SU-DHL-6 (cell line): Measurements from ENCODE around the gene NTRK2.

Source experiments
- H2AFZ ChIP-seq: fragments of 200-600 bp; sonication (generic); 2 replicates; pipeline ENCODE4 v1.6.1; 2014; ENCODE audit warnings: low read depth, mild to moderate bottlenecking, moderate library complexity, mixed read lengths, antibody characterized with exemption, low read length; ENCODE audit not compliant: severe bottlenecking
- H3F3A ChIP-seq: fragments of 200-600 bp; shearing (Covaris generic); 2 replicates; pipeline ENCODE4 v1.6.0; 2016; ENCODE audit warnings: antibody characterized with exemption, mild to moderate bottlenecking; ENCODE audit not compliant: insufficient read depth
- H3K27ac ChIP-seq: fragments of 200-600 bp; sonication (generic); 2 replicates; pipeline ENCODE4 v1.5.1; 2016; ENCODE audit warnings: low read depth, mild to moderate bottlenecking, low read length, moderate library complexity, mixed read lengths
- H3K27me3 ChIP-seq: fragments of 200-600 bp; sonication (generic), shearing (Covaris generic); 2 replicates; pipeline ENCODE4 v1.6.0; 2014; ENCODE audit warnings: mild to moderate bottlenecking, low read length
- H3K36me3 ChIP-seq: fragments of 200-600 bp; sonication (generic); 2 replicates; pipeline ENCODE4 v1.6.1; 2014; ENCODE audit warnings: mild to moderate bottlenecking, low read length, mixed read lengths
- H3K4me2 ChIP-seq: fragments of 300-600, 200-600 bp; shearing (Covaris generic), sonication (generic); 2 replicates; pipeline ENCODE4 v1.6.0; 2014; ENCODE audit warnings: low read length, low read depth, mild to moderate bottlenecking; ENCODE audit not compliant: poor library complexity, severe bottlenecking
- H3K4me3 ChIP-seq: fragments of 200-600 bp; sonication (generic); 2 replicates; pipeline ENCODE4 v1.5.1; 2014; ENCODE audit warnings: antibody characterized with exemption, low read length, mild to moderate bottlenecking, mixed read lengths; ENCODE audit not compliant: insufficient read depth, poor library complexity, severe bottlenecking
- H3K79me2 ChIP-seq: fragments of 200-600 bp; sonication (generic); 2 replicates; pipeline ENCODE4 v1.6.1; 2014; ENCODE audit warnings: mild to moderate bottlenecking, low read length, moderate library complexity; ENCODE audit not compliant: insufficient read depth
- H3K9ac ChIP-seq: fragments of 200-600 bp; sonication (generic); 2 replicates; pipeline ENCODE4 v1.7.0; 2014; ENCODE audit warnings: mild to moderate bottlenecking, low read length
- H3K9me2 ChIP-seq: fragments of 200-600 bp; sonication (generic); replicated peaks from 2 replicates; pipeline ENCODE4 v1.6.1; 2014; ENCODE audit warnings: low read length; ENCODE audit not compliant: insufficient read depth
- H3K9me3 ChIP-seq: fragments of 200-600 bp; sonication (generic); 2 replicates; pipeline ENCODE4 v1.6.1; 2014; ENCODE audit warnings: low read length, mixed read lengths; ENCODE audit not compliant: insufficient read depth
- H4K20me1 ChIP-seq: fragments of 200-600 bp; sonication (generic); 2 replicates; pipeline ENCODE4 v1.6.1; 2014; ENCODE audit warnings: low read depth, mild to moderate bottlenecking, antibody characterized with exemption, low read length, moderate library complexity, mixed read lengths
- CTCF ChIP-seq: fragments of 200-600 bp; sonication (generic); IDR thresholded peaks from one replicate; pipeline ENCODE4 v1.5.1; 2017; ENCODE audit warnings: antibody characterized with exemption, mild to moderate bottlenecking, low read length, moderate library complexity; ENCODE audit not compliant: insufficient read depth, poor library complexity, severe bottlenecking
- EZH2phosphoT487 ChIP-seq: fragments of 200-600 bp; sonication (generic), shearing (Covaris generic); conservative IDR thresholded peaks from 2 replicates; pipeline ENCODE4 v1.6.1; 2018; ENCODE audit warnings: mild to moderate bottlenecking, antibody characterized with exemption, low read length, moderate library complexity, mixed read lengths

Gene NTRK2

GRCh38 chr9:84688956-84689355 is 19.4 kb downstream of the NTRK2 start:
- Histone ChIP-seq H2AFZ (no peak overlapping the region), H3K9ac (no peak overlapping the region), H3K9me3 (no peaks in the 10 kb centered on the region), H4K20me1 (no peaks in the 10 kb centered on the region), H3K27me3 (no peaks in the 10 kb centered on the region; the same call in 1 of the 2 replicates), H3K9me2 (no peaks in the 10 kb centered on the region), H3K27ac (no peak overlapping the region), H3K36me3 (no peaks in the 10 kb centered on the region), H3F3A (no peaks in the 10 kb centered on the region), H3K79me2 (no peaks in the 10 kb centered on the region), H3K4me3 (no peak overlapping the region), H3K4me2 (no peak overlapping the region)
- no peak for TF ChIP-seq CTCF
- TF ChIP-seq EZH2phosphoT487: no peak

GRCh38 chr9:84691634-84692033 is 22.1 kb downstream of the NTRK2 start:
- no peaks in the 10 kb centered on the region for H3K36me3 ChIP-seq
- H3K27me3 ChIP-seq: no peaks in the 10 kb centered on the region
- no peak overlapping the region for H3K27ac ChIP-seq
- no peak for TF ChIP-seq EZH2phosphoT487
- TF ChIP-seq CTCF: no peak
- H3K79me2 ChIP-seq: no peaks in the 10 kb centered on the region
- no peaks in the 10 kb centered on the region for H3K9me2 ChIP-seq
- no peak overlapping the region for H2AFZ ChIP-seq
- no peak overlapping the region for H3K4me3 ChIP-seq
- no peaks in the 10 kb centered on the region for H3F3A ChIP-seq
- no peaks in the 10 kb centered on the region for H4K20me1 ChIP-seq
- H3K9me3 ChIP-seq: no peaks in the 10 kb centered on the region
- no peak overlapping the region for H3K9ac ChIP-seq
- no peak overlapping the region for H3K4me2 ChIP-seq

GRCh38 chr9:84694248-84694647 is 24.7 kb downstream of the NTRK2 start:
- no peak overlapping the region for H3K4me3 ChIP-seq
- no peak overlapping the region for H2AFZ ChIP-seq
- H3K9me2 ChIP-seq: no peaks in the 10 kb centered on the region
- no peaks in the 10 kb centered on the region for H3K9me3 ChIP-seq
- H3K9ac ChIP-seq: no peak overlapping the region
- TF ChIP-seq CTCF: no peak
- no peaks in the 10 kb centered on the region for H3K27me3 ChIP-seq
- H3K79me2 ChIP-seq: no peaks in the 10 kb centered on the region
- H4K20me1 ChIP-seq: no peaks in the 10 kb centered on the region
- no peaks in the 10 kb centered on the region for H3K36me3 ChIP-seq
- H3K27ac ChIP-seq: no peak overlapping the region
- no peak overlapping the region for H3K4me2 ChIP-seq
- no peaks in the 10 kb centered on the region for H3F3A ChIP-seq

- no peaks in the 10 kb centered on the region for H3K79me2 ChIP-seq
- TF ChIP-seq CTCF: no peak
- TF ChIP-seq EZH2phosphoT487: no peak
- no peaks in the 10 kb centered on the region for H3K27me3 ChIP-seq
- no peaks in the 10 kb centered on the region for H3F3A ChIP-seq
- H3K36me3 ChIP-seq: no peaks in the 10 kb centered on the region
- no peaks in the 10 kb centered on the region for H4K20me1 ChIP-seq
- H3K27ac ChIP-seq: no peak overlapping the region
- H2AFZ ChIP-seq: no peak overlapping the region
- H3K9me3 ChIP-seq: no peaks in the 10 kb centered on the region
- no peak overlapping the region for H3K9ac ChIP-seq
- H3K4me3 ChIP-seq: no peak overlapping the region
- H3K9me2 ChIP-seq: no peaks in the 10 kb centered on the region
- H3K4me2 ChIP-seq: no peak overlapping the region
These were observed 27.5 kb downstream of the NTRK2 start for GRCh38 chr9:84697042-84697441.
